T-helper 2 cell treated with Interferon-gamma antibody and Interleukin-4, amounts not matched to agents 5 μg/mL and 100 μg/mL, for 36 hours (primary cell): ENCODE measurements around the gene STRIP1.

Experiments
- DNase-seq: peaks from one replicate; pipeline ENCODE4 v3.0.0; 2021; ENCODE audit warnings: low spot score
- H3K27ac Mint-ChIP-seq: one replicate; pipeline ENCODE4 v1.8.0; 2021; ENCODE audit warnings: mild to moderate bottlenecking, mixed read lengths
- H3K27me3 Mint-ChIP-seq: one replicate; pipeline ENCODE4 v1.8.0; 2021; ENCODE audit warnings: low read depth, mixed read lengths
- H3K36me3 Mint-ChIP-seq: one replicate; pipeline ENCODE4 v1.8.0; 2021; ENCODE audit warnings: low read depth, mixed read lengths
- H3K4me1 Mint-ChIP-seq: one replicate; pipeline ENCODE4 v1.8.0; 2021; ENCODE audit warnings: low read depth, mixed read lengths
- H3K4me3 Mint-ChIP-seq: one replicate; pipeline ENCODE4 v1.8.0; 2022; ENCODE audit warnings: mild to moderate bottlenecking, moderate library complexity, mixed read lengths
- H3K9me3 Mint-ChIP-seq: one replicate; pipeline ENCODE4 v1.8.0; 2021; ENCODE audit warnings: mixed read lengths

The STRIP1 gene, protein sequence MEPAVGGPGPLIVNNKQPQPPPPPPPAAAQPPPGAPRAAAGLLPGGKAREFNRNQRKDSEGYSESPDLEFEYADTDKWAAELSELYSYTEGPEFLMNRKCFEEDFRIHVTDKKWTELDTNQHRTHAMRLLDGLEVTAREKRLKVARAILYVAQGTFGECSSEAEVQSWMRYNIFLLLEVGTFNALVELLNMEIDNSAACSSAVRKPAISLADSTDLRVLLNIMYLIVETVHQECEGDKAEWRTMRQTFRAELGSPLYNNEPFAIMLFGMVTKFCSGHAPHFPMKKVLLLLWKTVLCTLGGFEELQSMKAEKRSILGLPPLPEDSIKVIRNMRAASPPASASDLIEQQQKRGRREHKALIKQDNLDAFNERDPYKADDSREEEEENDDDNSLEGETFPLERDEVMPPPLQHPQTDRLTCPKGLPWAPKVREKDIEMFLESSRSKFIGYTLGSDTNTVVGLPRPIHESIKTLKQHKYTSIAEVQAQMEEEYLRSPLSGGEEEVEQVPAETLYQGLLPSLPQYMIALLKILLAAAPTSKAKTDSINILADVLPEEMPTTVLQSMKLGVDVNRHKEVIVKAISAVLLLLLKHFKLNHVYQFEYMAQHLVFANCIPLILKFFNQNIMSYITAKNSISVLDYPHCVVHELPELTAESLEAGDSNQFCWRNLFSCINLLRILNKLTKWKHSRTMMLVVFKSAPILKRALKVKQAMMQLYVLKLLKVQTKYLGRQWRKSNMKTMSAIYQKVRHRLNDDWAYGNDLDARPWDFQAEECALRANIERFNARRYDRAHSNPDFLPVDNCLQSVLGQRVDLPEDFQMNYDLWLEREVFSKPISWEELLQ

DNA sequence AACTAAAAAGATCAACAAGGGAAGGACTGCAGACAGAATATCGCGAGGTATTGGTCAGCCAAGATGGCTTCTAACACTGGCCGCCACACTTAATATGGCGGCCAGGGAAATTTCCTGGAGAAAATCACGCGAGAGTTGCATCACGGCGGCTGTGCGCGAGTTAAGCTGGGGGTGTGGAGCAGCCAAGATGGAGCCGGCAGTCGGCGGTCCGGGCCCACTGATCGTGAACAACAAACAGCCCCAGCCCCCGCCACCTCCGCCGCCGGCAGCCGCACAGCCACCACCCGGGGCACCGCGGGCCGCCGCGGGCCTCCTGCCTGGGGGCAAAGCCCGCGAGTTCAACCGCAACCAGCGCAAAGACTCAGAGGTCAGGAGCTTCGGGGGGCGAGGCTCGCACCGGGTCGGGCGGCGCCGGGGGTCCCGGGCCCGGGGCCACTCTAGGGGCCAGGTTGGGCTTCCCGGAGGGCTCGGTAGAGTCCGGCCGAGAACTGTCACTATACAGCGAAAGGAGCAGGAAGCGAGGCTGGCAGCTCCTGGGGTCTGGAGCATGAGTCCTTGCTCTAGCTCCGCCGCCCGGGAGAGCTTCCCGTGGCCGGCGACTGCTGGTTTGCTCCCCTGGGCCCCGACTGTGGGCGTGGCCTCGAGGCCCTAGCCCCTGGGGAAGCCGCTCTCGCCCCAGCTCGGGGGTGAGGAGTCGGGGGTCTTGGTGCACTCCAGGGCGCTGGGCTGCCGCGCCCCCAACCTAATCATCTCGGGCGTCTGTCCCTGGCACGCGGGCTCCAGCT is at the start of gene STRIP1:
Gene STRIP1 (plus strand): TSS at position 174 of the 785 bp plus-strand sequence. CDS start 14 bp downstream, at position 188.
- peak; percentile 92 for DNase-seq
- peak within 1 kb of the TSS; percentile 84 for H3K27ac Mint-ChIP-seq
- no peaks in the 10 kb centered on the region for H3K9me3 Mint-ChIP-seq
- H3K36me3 Mint-ChIP-seq: peaks cover 12% of the 10 kb centered on the region
- peak within 1 kb of the TSS; percentile 88 for H3K4me3 Mint-ChIP-seq
- H3K27me3 Mint-ChIP-seq: no peaks in the 10 kb centered on the region
- H3K4me1 Mint-ChIP-seq: peaks cover 38% of the 10 kb centered on the region

DNA sequence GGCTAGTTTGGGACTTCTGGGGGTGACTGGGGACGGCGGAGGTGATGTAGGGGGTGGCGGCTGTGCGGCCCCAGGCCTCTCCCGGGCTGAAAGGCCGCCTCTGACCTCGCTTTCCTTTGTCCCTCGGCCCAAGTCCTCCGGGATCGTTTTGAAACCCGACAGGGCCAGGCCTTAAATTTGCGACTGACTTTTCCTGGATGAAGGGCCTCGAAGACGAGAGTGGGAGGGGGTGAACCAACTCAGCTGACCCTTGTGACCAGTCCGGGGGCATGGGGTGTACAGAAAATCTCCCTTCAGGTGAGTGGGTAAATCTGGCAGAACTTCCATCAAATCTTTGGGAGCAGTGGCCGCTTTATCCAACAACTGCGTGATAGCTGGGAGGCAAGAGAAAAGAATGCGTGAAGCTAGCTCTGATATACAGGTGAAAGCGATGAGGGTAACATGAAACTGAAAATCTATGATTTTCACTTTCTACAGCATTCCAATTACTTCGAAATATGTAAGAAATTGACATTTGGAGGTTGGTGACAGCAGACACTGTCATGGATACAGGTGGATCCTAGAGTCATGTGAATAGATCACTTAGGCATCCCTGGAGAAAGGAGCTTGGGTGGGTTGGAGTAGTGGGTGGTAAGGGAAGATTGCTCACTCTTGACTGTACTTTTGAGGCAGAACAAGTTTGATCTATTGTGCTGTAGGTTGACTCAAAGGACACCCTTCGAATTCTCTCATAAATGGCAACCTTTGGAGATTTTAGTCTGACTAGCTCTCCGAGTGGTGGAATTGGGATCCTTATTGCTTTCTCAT is 49.0 kb upstream of the STRIP1 start:
- H3K4me1 Mint-ChIP-seq: peaks cover 40% of the 10 kb centered on the region
- peak overlapping the region; percentile 96 for H3K27ac Mint-ChIP-seq
- no peaks in the 10 kb centered on the region for H3K27me3 Mint-ChIP-seq
- peak overlapping the region; percentile 93 for H3K4me3 Mint-ChIP-seq
- DNase-seq: no peak
- H3K36me3 Mint-ChIP-seq: peaks cover 6% of the 10 kb centered on the region
- no peaks in the 10 kb centered on the region for H3K9me3 Mint-ChIP-seq

DNA sequence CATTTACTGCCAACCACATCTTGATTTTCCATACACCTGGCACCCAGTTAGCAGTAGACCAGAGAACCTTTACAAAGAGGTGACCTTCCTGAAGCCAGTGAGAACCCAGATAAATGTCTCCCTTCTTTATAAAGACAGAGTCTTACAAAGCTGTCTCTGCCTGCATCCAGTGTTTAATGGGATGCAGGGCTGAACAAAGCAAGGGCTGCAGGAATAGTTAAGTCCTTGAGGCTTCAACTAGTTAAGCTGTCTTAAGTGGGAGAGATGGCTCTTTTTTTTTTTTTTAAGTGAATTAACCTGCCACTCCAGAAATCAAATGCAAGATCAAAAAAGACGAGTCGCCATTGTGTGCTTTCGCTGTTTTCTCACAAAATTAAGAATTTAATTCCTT is 48.4 kb upstream of the STRIP1 start:
- no peak for DNase-seq
- Mint-ChIP-seq H3K27me3 (no peaks in the 10 kb centered on the region), H3K27ac (peak overlapping the region; percentile 96), H3K9me3 (no peaks in the 10 kb centered on the region), H3K4me1 (peaks cover 42% of the 10 kb centered on the region), H3K36me3 (peaks cover 6% of the 10 kb centered on the region), H3K4me3 (peak overlapping the region; percentile 93)

DNA sequence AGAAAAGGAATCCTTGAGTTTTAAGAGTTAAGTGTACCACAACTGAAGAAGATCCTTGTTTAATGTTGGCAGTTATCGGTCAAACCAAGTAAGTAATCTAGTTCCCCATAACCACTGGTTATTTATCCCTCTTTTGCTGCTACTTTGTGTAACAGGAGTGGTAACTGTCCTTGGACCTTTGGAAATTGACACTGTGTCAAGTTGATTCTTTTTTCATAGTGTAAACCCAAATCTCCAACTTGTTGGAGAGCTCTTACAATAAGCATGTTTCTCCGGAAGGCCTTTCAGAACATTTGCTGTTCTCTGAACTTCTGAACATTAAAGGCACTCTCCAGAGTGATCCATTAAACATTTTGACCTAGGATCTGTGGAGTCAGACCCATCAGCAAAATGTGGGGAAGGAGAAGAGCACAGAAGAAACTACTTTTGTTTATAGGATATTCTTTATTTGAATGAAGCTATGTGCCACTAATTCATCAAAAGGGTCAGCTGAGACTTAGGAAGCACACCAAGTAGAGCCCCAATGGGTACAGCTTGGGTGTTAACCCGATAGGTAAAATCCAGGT is 46.0 kb upstream of the STRIP1 start:
- H3K4me3 Mint-ChIP-seq: no peak overlapping the region
- no peaks in the 10 kb centered on the region for H3K9me3 Mint-ChIP-seq
- H3K36me3 Mint-ChIP-seq: peaks cover 6% of the 10 kb centered on the region
- H3K4me1 Mint-ChIP-seq: peaks cover 45% of the 10 kb centered on the region
- DNase-seq: no peak
- H3K27me3 Mint-ChIP-seq: no peaks in the 10 kb centered on the region
- H3K27ac Mint-ChIP-seq: no peak overlapping the region

DNA sequence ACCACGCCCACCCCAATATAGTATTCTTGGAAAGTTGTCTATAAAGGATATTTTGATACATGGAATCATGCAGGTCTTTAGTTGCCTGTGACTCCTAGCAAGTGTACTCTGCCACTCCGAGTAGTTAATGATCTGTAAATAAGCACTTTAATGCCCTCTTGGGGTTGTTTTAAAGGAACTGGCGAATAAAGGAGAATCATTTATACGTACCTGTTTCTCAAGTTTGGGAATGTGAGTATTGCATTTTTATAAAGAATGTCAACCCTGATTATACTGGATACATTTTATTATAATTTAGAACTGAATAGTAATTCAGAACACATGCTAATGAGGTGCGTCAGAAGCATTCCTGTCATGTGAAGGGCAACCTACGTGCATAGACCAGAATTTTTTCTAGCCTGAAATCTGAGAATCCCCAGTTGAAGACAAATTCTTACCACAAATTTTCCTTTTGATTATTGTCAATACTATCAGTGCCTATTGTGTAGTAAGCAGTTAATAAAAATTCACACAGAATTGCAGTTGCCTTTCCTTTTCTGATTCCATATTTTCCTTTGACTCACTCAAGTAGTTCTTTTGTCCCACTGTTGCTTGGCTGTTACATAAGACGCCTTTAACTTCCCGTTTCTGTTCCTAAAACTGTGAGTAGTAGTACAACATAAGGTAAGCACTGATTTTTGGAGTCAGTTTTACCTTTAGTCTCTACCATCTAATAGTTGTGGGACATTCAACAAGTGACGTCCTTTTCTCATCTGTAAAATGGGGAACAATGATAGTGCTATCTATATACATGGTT is 44.7 kb upstream of the STRIP1 start:
- DNase-seq: no peak
- Mint-ChIP-seq H3K4me1 (peaks cover 47% of the 10 kb centered on the region), H3K27ac (no peak overlapping the region), H3K36me3 (peaks cover 6% of the 10 kb centered on the region), H3K4me3 (no peak overlapping the region), H3K9me3 (no peaks in the 10 kb centered on the region), H3K27me3 (no peaks in the 10 kb centered on the region)

DNA sequence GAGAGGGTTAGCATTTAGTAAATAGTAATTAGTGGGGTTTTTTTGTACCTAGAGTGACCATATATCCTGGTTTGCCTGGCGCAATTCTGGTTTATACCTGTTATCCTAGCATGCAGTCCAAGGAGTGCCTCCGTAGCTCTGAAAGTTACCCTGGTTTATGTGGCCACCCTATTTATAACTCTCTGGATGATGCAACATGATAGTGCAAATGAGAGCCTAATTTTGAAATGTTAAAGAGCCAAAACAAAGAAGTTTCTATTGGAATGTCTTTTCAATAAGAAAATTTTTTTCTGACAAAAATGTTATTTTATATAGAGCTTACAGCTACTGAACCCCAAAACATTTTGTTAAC is 44.1 kb upstream of the STRIP1 start:
- Mint-ChIP-seq H3K4me3 (no peak overlapping the region), H3K9me3 (no peaks in the 10 kb centered on the region), H3K27ac (no peak overlapping the region), H3K27me3 (no peaks in the 10 kb centered on the region), H3K4me1 (peaks cover 48% of the 10 kb centered on the region), H3K36me3 (peaks cover 6% of the 10 kb centered on the region)
- DNase-seq: no peak

DNA sequence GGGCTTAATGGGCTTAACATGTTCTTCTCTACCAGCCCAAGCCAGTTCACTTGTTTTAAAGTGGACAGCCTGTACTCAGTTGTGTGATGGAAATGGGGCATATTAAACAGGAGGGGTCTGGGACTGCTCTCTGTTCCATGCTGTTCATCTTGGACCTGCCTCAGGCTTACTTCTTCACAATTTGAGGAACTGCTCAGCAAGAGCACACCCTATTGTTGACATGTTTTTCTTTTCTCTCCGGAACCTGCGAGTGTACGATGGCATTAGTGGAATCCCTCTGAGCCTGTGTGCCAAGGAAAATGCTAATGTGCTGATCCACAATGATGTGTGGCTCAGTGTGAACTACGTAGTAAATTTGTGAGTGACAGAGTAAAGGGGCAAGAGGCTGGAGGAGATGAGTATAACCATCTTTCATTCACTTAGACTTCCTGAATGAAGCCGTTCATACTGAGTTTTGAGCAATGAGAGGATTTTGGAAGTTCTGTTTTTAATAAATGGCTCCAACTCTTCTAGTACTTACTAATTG is 43.0 kb upstream of the STRIP1 start:
- H3K36me3 Mint-ChIP-seq: peaks cover 8% of the 10 kb centered on the region
- no peaks in the 10 kb centered on the region for H3K9me3 Mint-ChIP-seq
- no peak overlapping the region for H3K4me3 Mint-ChIP-seq
- DNase-seq: no peak
- H3K4me1 Mint-ChIP-seq: peaks cover 37% of the 10 kb centered on the region
- H3K27ac Mint-ChIP-seq: no peak overlapping the region
- H3K27me3 Mint-ChIP-seq: no peaks in the 10 kb centered on the region

DNA sequence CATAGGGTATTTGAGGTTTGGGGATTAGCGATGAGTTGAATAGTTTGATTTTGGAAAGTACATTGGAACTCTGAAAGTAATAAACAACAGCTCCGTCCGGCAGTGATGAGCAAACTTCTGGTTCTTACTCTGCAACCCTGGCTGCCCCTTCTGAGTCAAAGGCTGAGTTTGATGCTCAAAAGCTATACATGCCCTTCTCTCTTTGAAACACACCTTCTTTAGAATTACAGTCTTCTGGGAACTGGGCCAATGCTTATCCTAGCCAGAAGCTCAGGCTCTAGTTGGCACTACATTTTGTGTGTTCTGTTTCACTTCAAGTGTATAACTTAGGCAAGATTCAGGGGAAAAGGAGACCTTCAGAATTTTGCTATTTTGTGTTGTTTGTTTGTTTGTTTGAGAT is 40.5 kb upstream of the STRIP1 start:
- Mint-ChIP-seq H3K36me3 (peaks cover 6% of the 10 kb centered on the region), H3K4me1 (peaks cover 18% of the 10 kb centered on the region), H3K4me3 (no peak overlapping the region), H3K9me3 (no peaks in the 10 kb centered on the region), H3K27ac (no peak overlapping the region), H3K27me3 (no peaks in the 10 kb centered on the region)
- DNase-seq: no peak

DNA sequence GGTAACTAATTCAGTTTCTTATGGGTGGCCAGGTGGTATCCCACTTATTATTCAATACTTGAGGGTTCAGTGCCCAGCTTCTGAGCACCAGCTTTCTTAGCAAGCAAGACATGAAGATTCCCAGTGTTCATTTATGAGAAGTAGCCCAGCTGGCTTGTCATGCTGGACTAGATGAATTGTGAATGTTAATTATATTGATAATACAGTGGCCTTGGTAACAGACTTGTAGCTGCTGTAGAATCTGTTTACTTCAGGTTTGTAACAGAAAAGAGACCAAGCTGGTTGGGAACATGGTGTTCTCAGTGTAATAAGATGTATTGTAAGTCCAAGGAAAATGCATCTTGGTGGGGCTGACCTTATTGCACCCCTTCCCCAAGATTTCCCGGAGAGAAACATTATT is 39.8 kb upstream of the STRIP1 start:
- no peak for DNase-seq
- no peak overlapping the region for H3K27ac Mint-ChIP-seq
- no peaks in the 10 kb centered on the region for H3K9me3 Mint-ChIP-seq
- peaks cover 19% of the 10 kb centered on the region for H3K4me1 Mint-ChIP-seq
- H3K36me3 Mint-ChIP-seq: peaks cover 6% of the 10 kb centered on the region
- no peaks in the 10 kb centered on the region for H3K27me3 Mint-ChIP-seq
- H3K4me3 Mint-ChIP-seq: no peak overlapping the region

DNA sequence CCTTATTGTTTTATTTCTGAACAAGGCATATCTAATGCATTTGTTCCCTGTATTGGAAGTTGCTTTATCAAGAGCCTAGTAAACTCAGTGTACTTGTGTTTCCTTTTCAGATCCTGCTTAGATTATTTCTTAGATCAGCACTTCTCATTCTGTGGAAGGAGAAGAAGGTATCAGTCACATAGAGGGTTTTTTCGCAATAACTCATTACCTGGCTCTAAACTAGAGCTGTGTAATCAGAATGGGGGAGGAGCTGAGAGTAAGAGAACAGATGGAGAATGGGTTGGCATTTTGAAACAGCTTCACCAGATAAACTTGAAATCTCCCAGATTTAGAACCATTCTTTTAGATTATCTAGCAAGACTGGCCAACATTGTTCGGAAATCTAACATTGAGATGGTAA is 38.9 kb upstream of the STRIP1 start:
- no peak overlapping the region for H3K27ac Mint-ChIP-seq
- no peaks in the 10 kb centered on the region for H3K9me3 Mint-ChIP-seq
- H3K4me3 Mint-ChIP-seq: no peak overlapping the region
- H3K4me1 Mint-ChIP-seq: peaks cover 14% of the 10 kb centered on the region
- no peak for DNase-seq
- H3K27me3 Mint-ChIP-seq: no peaks in the 10 kb centered on the region
- H3K36me3 Mint-ChIP-seq: peaks cover 6% of the 10 kb centered on the region

DNA sequence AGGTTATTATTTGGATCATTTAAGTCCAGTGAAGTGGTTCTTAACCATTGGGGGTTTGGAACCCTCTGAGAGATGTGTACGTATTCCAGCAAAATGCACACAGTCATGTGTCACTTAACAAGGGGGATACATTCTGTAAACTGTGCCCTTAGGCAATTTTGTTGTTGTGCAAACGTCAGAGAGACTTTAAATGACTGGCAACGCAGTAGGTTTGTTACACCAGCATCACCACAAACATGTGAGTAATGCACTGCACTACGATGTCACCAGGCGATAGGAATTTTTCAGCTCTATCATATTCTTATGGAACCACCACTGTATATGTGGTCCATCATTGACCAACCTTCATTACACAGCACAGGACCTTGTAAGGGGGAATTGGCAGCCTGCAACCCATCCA is 37.9 kb upstream of the STRIP1 start:
- DNase-seq: no peak
- peaks cover 10% of the 10 kb centered on the region for H3K4me1 Mint-ChIP-seq
- no peaks in the 10 kb centered on the region for H3K9me3 Mint-ChIP-seq
- peaks cover 6% of the 10 kb centered on the region for H3K36me3 Mint-ChIP-seq
- H3K27me3 Mint-ChIP-seq: no peaks in the 10 kb centered on the region
- no peak overlapping the region for H3K4me3 Mint-ChIP-seq
- H3K27ac Mint-ChIP-seq: no peak overlapping the region

DNA sequence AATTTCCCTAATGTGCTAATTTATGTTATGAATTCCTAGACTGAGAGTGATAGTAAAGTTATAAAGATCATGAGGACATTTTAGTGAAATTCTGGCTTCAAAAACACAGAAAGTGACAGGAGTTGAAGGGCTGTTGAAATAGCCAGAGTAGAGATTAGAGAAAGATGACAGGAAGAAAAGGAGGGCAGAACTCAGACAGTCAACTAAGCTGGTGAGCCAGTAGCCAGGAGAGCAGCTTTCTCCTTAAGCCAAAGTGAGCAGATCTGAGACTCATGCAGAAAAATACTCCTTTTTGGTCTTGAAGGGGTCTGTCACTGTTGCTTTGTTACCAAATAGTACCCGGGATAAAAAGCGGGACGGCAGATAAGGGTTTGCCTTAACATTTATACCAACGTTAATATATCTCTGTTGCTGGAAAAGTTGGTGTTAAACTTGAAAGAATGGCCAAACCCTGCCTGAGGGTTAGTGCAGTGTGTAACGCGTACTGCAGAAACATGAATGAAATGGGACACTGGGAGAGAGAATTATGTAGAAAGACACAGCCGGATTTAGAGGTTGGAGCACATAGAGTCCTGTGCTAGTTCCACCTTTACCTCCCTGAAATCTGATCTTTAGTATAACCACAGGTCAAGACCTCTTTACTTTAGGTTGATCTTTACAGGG is 37.1 kb upstream of the STRIP1 start:
- Mint-ChIP-seq H3K36me3 (peaks cover 6% of the 10 kb centered on the region), H3K27me3 (no peaks in the 10 kb centered on the region), H3K4me3 (no peak overlapping the region), H3K4me1 (peaks cover 9% of the 10 kb centered on the region), H3K27ac (no peak overlapping the region), H3K9me3 (no peaks in the 10 kb centered on the region)
- no peak for DNase-seq
